HG03196 (cell line): ENCODE data around the gene EEF2.
"Not testable (repeated sequence)": the region's sequence is repeated elsewhere in the genome, so short reads cannot be mapped to it uniquely, and the experiment has no call there.

Experiments
- ATAC-seq: cut with Tn5 transposase; IDR thresholded peaks from one replicate; pipeline ENCODE4 v1.9.1; 2021; ENCODE audit not compliant: unreplicated experiment

Gene EEF2

GRCh38 chr19:4015705-4016402, 30.6 kb upstream of the EEF2 start:
- ATAC-seq, result no peak

GRCh38 chr19:4014541-4015491, 29.6 kb upstream of the EEF2 start:
- ATAC-seq, result no peak

DNA sequence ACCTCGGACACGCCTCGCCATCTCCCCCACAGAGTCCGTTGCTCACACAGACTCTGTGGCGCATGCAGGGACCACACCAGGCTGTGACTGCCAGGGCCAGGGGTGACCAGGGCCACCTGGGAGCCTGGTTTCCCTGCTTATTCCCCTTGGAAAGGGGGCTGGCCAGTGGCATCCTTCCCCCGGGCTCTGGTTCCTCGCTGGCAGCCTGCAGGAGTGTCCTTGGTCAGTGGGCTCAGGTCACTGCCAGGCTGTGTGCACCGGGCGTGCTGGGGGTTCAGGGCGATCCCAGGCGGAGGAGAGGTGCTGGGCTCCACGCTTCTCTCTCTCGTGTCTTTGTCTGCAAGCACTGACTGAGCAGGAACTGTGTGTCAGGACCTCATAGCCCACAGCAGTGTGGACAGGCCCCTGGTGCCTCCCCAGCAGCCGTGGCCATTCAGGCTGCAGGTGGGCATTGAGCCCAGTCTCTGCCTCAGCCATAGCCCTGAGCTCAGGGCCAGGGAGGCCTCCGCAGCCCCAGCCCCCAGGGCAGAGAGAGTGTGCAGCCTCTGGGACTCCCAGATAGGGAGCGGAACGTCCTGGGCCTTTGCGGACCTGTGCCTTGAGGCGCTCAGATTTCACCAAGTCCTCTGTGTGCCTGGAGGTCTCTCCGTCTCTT, 28.8 kb upstream of the EEF2 start:
- no peak for ATAC-seq

- no peak for ATAC-seq
Measured at GRCh38 chr19:4012975-4013634, 27.8 kb upstream of the EEF2 start.

GRCh38 chr19:4012092-4012974, 27.1 kb upstream of the EEF2 start:
- no peak for ATAC-seq

GRCh38 chr19:4011430-4011829, 26.2 kb upstream of the EEF2 start:
- not testable (repeated sequence) for ATAC-seq

GRCh38 chr19:4010808-4011110, 25.5 kb upstream of the EEF2 start:
- ATAC-seq, result no peak

GRCh38 chr19:4009990-4010807, 24.9 kb upstream of the EEF2 start:
- ATAC-seq, result no peak

- ATAC-seq, result peak; percentile 16
Measured at GRCh38 chr19:4007836-4008539, 22.7 kb upstream of the EEF2 start.

DNA sequence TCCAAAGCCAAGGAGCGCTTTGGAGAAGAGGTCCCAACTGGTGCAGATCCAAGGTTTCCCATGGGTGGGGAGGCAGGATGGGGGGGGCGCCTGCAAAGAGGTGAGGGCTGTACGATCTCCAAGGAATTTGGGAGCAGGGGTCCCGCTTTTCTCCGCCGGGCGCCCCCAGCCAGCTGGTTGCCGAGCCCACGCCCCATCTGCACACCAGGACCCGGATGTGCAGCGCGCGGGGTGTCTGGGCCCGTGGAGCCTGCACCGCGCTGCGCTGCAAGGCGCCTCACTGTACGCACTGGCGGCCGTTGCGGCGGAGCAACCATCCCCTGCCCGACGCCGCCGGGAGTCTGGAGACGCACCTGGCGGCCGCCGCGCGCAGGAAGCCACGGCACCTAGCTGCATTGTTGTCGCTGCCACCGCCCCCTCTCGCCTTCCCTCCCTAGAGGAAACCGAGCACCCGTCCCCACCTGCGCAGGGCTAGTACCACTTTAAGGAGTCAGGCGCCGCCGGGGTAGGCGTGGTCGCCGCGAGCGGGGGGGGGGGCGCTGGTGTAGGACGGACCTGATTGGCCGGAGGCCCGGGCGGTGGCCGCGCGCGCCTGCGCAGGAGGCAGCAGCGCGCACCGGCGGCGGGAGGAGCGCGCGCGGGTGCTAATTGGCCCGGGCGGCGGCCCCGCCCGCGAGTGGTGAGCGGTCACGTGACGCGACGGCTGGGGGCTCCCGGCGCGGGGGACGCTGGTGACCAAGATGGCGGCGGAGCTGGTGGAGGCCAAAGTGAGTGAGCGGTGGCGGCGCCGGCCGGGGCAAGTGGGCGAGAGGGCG, 22.0 kb upstream of the EEF2 start, which contains the start of gene PIAS4:
PIAS4 (plus strand) TSS at position 716 of the 815 bp plus-strand sequence; CDS start at position 741, 25 bp downstream.
- ATAC-seq, result peak; percentile 72

DNA sequence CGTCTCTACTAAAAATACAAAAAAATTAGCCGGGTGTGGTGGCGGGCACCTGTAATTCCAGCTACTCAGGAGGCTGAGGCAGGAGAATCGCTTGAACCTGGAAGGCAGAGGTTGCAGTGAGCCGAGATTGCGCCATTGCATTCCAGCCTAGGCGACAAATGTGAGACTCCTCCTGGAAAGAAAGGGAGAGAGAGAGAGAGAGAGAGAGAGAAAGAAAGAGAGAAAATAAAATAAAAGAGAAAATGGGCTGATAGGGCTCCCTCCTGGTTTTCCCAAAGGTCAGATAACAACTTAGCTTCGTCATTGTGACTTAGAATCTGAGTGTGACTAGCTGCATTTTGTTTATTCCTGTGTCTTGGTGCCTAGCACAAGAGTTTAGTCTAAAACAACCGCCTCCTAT, 20.2 kb upstream of the EEF2 start:
- ATAC-seq, result not testable (repeated sequence)

DNA sequence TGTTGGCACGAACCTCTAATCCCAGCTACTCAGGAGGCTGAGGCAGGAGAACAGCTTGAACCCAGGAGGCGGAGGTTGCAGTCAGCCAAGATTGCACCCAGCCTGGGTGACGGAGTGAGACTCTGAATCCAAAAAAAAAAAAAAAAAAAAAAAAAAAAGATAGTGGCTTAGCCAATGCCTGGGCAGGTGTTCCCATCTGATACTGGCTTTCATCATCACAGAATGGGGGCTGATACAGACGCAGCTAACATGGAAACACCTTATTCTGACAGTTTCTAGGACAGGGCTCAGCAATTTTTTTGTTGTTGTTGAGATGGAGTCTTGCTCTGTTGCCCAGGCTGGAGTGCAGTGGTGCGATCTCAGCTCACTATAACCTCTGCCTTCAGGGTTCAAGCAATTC, 15.5 kb upstream of the EEF2 start:
- not testable (repeated sequence) for ATAC-seq

- ATAC-seq, result not testable (repeated sequence)
Measured at GRCh38 chr19:3998667-3999412, 13.6 kb upstream of the EEF2 start.

DNA sequence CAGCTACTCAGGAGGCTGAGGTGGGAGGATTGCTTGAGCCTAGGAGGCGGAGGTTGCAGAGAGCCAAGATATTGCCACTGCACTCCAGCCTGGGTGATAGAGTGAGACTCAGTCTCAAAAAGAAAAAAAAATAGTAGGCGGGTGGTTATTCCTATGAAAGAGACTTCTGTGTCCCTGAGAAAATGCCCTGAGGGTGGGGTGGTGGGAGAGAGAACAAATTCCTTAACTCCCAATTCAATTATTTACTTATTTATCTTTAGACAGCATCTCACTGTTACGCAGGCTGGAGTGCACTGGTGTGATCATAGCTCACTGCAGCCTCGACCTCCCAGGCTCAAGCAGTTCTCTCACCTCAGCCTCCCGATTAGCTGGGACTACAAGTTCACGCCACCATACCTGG, 10.3 kb upstream of the EEF2 start:
- no peak for ATAC-seq

- no peak for ATAC-seq
Measured at GRCh38 chr19:3990815-3991117, 5.5 kb upstream of the EEF2 start.

DNA sequence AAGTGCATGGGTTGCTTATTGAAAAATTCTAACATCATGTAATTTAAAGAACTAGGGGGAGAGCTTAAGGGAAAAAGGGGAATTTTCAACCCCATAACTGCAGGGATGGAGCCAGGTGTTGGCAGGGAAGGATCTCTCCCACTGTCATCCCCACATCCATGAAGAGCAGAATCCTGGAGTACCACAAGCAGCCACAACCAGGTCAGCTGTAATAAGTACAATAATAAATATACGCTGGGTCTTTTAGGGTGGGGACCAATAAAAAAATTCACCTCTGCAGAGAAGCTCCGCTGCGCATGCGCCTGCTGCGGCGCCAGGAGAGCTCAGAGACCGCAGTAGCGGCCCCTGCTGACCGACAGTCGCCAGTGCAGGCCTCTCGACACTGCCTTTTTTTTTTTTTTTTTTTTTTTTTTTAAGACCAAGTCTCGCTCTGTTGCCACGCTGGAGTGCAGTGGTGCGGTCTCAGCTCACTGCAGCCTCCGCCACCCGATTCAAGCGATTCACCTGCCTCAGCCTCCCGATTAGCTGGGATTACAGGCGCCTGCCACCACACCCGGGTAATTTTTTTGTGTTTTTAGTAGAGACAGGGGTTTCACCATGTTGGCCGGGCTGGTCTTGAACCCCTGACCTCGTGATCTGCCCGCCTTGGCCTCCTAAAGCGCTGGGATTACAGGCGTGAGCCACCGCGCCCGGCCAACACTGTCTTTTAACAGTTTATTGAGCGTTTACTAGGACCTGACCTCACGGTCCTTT, 2.5 kb upstream of the EEF2 start:
- ATAC-seq, result peak; percentile 41
